IPS-18c (cell line): ENCODE results near the gene MTTP.

Experiments used
- H3K4me3 ChIP-seq: 2 replicates; pipeline ENCODE4 v1.7.0; 2013; ENCODE audit warnings: low read depth, mild to moderate bottlenecking, low read length, moderate library complexity; ENCODE audit not compliant: insufficient read depth
- H3K9me3 ChIP-seq: one replicate; pipeline ENCODE4 v1.6.1; 2013; ENCODE audit warnings: mild to moderate bottlenecking, low read length, moderate library complexity; ENCODE audit not compliant: control insufficient read depth, insufficient read depth

Gene MTTP

GRCh38 chr4:99651811-99652485 lies 77.3 kb downstream of the MTTP start:
- H3K9me3 ChIP-seq, result peaks cover 2% of the 10 kb centered on the region

GRCh38 chr4:99652596-99653436 lies 78.2 kb downstream of the MTTP start:
- Histone ChIP-seq H3K9me3 (peaks cover 2% of the 10 kb centered on the region), H3K4me3 (no peak overlapping the region)

More at GRCh38 chr4:99651811-99652485, 77.3 kb downstream of the MTTP start:
- H3K4me3 ChIP-seq, result no peak overlapping the region

- Histone ChIP-seq H3K4me3 (no peak overlapping the region), H3K9me3 (peaks cover 2% of the 10 kb centered on the region)
These were observed 79.3 kb downstream of the MTTP start for GRCh38 chr4:99653916-99654315.

GRCh38 chr4:99654361-99654761 lies 79.7 kb downstream of the MTTP start:
- Histone ChIP-seq H3K4me3 (no peak overlapping the region), H3K9me3 (peaks cover 2% of the 10 kb centered on the region)

- peaks cover 2% of the 10 kb centered on the region for H3K9me3 ChIP-seq
- no peak overlapping the region for H3K4me3 ChIP-seq
These were observed 80.9 kb downstream of the MTTP start for GRCh38 chr4:99655308-99656081.

- peaks cover 2% of the 10 kb centered on the region for H3K9me3 ChIP-seq
- H3K4me3 ChIP-seq, result no peak within 1 kb of the TSS
These were observed 83.2 kb downstream of the MTTP start, which contains the start of gene C4orf54 for GRCh38 chr4:99657798-99658197. TSS of gene C4orf54 (minus strand) at chr4:99657828. CDS start at chr4:99654648, 3,180 bp downstream.

GRCh38 chr4:99658666-99659065 lies 84.0 kb downstream of the MTTP start:
- Histone ChIP-seq H3K9me3 (peaks cover 2% of the 10 kb centered on the region), H3K4me3 (no peak overlapping the region)

- H3K4me3 ChIP-seq, result no peak overlapping the region
- no peaks in the 10 kb centered on the region for H3K9me3 ChIP-seq
These were observed 87.3 kb downstream of the MTTP start for GRCh38 chr4:99661907-99662306.

GRCh38 chr4:99664716-99665115 lies 90.1 kb downstream of the MTTP start:
- H3K9me3 ChIP-seq, result no peaks in the 10 kb centered on the region
- H3K4me3 ChIP-seq, result no peak overlapping the region

- no peak overlapping the region for H3K4me3 ChIP-seq
- no peaks in the 10 kb centered on the region for H3K9me3 ChIP-seq
These were observed 91.4 kb downstream of the MTTP start for GRCh38 chr4:99665983-99666382.

- H3K9me3 ChIP-seq, result no peaks in the 10 kb centered on the region
These were observed 93.8 kb downstream of the MTTP start for GRCh38 chr4:99668472-99668871.

GRCh38 chr4:99669084-99669483 lies 94.5 kb downstream of the MTTP start:
- H3K4me3 ChIP-seq, result no peak overlapping the region
- H3K9me3 ChIP-seq, result no peaks in the 10 kb centered on the region

More at GRCh38 chr4:99668472-99668871, 93.8 kb downstream of the MTTP start:
- H3K4me3 ChIP-seq, result no peak overlapping the region

GRCh38 chr4:99670409-99671073 lies 95.9 kb downstream of the MTTP start:
- H3K4me3 ChIP-seq, result no peak overlapping the region
- no peaks in the 10 kb centered on the region for H3K9me3 ChIP-seq
